Renal cortex interstitium (tissue), 11 donors: ENCODE measurements around the gene C16orf89. TPM values are rescaled to one million over a fixed set of nuclear protein-coding genes. Genes with fewer than 3 reads are reported as not detected.
"Not testable (repeated sequence)": the region's sequence is repeated elsewhere in the genome, so short reads cannot be mapped to it uniquely, and the experiment has no call there.

Experiments
- DNase-seq, 11 donors: peaks; one replicate each; pipeline ENCODE4 v3.0.0-alpha.2; 2013; ENCODE audit warnings: low read depth in 9 of 11, low spot score in 4 of 11; ENCODE audit errors: extremely low read depth in 1 of 11
- polyA plus RNA-seq, 3 donors: library from polyadenylated mRNA; unstranded; fragments of 120-200 nt; gene quantifications; one replicate each; pipeline ENCODE4 v1.2.1, GENCODE V29; 2013; ENCODE audit not compliant: insufficient read length in 3 of 3

C16orf89 gene
- polyA plus RNA-seq, 3 donors, result 4.3 to 9.3 (median 7.5) TPM

DNA sequence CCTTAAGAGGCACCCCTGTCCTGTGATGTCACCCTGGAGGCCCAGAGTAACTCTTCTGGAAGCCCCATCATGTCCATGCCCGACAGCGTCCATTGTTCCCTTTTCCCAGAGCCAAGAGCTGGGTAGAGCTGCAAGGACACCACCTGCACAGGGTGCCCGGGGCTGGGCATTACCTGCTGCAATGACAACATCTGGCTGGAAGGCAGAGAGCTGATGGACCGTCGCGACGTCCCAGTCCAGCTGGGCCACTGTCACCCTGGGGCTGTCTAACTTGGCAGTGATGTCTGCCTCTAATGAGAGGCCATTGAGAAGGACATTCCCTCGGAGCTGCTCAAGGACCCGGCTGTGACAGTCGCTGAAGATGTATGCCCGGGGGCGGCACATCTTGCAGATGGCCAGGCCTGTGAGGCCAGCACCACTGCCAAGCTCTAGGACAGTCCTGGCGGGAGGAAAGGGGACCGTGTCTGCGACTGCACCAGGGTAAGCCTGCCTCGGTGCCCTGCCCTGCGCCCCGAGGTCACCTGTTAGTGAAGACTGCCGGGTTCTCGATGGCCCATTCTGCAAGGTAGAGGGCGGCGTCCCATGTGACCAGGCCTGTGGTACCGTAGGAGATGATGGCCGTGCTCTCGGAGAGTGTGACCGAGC, 24.3 kb upstream of the C16orf89 start:
- DNase-seq, result not testable (repeated sequence)

DNA sequence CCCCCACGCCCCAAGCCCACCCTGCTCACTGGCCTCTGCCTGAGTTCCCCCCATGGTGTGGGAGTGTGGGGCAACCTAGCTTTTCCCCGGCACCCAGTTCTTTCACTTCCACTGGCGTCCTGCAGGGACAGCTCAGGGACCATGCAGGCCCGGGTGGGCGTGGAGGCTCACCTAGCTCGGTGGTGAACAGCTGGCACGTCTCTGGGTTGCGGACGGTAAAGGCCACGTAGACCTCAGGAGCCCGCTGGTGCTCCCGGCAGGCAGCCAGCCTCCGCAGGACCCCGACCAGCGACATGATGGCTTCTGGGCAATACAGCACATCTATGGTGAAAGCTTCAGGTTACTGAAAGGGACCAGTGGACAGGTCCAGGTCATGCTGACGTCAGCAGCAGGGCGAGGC, 23.2 kb upstream of the C16orf89 start:
- not testable (repeated sequence) for DNase-seq

DNA sequence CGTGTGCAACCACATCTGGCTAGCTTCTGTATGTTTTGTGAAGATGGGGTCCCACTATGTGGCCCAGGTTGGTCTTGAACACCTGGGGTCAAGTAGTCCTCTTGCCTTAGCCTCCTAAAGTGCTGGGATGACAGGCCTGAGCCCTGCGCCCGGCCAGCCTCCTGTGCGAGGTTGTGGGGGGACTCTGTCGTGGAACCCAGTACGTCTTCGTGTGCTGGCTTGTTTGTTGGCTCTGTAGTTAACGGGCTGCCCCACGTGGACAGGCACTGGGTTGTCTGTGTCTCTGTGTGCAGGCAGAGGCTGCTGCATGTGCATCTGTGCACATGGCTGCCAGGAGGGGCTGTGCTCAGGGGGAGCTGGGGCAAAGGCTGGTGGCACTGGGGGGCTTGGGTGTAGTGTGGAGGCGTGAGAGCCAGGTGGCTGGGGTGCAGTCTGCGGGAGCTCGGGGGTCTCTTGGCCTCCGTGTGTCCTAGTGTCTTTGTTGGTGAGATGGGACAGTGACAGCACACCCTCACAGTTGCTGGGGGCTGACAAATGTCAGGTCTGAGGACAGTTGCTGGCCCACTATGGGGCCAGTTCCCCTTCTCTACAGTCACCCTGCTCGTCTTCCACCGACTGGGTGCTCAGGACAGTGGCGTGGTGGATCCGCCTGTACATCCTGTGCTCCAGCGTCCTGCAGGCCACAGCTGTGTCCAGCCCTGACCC, 22.5 kb upstream of the C16orf89 start:
- DNase-seq, result not testable (repeated sequence)

DNA sequence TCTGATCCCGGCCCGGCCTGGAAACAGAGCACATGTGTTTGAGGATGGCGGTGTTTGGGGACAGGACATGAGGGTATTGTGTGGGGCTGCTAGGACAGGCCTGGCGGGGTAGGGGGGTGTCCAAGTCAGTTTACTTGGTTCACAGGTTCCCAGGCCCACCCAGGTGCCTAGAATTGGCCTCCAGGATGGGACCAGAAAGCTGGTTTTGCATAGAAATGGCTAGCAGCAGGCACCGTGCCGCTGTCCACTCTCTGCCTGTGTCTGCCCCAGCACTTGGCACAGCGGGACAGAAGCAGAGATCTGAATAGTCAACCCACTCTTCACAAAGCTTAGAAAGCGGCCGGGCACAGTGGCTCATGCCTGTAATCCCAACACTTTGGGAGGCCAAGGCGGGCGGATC, 20.0 kb upstream of the C16orf89 start:
- not testable (repeated sequence) for DNase-seq

DNA sequence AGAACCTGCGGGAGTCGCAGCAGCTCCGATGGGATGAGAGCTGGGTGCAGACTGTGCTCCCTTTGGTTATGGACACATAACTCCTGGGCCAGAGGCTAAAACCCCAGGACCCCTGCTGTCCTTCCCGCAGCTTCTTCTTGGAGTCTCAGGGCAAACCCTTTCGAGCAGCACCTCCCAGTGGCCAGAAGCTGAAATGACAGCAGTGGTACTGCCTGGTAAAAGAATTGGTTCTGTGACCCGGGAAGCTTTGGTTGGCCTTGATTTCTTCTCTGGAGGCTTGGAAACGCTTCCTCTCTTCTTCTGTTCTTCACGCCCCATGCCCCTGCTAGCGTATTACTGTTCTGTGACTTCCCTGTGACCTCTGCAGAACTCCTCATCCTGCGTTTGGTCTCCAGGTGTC, 19.0 kb upstream of the C16orf89 start:
- not testable (repeated sequence) for DNase-seq

GRCh38 chr16:5084099-5084731, 18.5 kb upstream of the C16orf89 start:
- DNase-seq, result not testable (repeated sequence)

GRCh38 chr16:5083646-5084045, 17.9 kb upstream of the C16orf89 start:
- not testable (repeated sequence) for DNase-seq

DNA sequence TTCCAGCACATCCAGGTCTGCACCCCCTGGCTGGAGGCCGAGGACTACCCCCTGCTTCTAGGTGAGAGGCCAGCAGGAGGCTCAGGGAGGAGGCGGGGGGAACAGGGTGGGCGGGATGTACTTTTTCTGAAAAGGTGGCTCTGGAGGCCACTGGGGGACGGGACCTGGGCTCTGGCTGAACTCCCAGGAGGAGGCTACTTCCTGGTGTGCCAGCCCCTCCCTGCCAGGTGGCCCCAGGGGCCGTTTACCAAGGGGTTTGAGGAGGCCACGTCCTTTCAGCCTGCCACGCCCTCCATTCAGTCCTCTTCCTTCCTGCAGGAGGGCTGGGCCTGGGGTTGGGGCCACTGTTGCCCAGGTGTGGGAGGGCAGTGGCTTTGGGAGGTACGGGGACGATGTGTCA, 15.2 kb upstream of the C16orf89 start:
- not testable (repeated sequence) for DNase-seq

DNA sequence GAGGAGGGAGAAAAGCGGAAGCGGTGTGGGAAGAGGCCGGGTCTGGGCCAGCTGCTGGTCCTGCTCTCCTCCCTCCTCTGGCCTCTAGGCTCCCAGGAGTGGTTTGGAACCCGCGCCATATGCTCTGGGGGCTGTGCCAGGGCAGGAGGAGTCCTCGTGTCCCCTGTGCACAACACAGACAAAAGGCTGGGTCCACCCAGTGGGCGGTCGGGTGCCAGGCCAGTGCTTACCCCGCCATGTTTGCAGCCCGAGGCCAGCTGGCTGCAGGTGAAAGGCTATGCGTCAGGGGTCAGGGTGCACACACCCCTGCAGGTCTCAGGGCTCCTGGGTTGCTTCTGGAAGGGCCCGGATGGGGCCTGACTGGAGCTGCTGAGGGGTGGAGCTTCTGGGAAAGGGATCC, 14.7 kb upstream of the C16orf89 start:
- DNase-seq, result not testable (repeated sequence)

GRCh38 chr16:5078626-5079025, 12.9 kb upstream of the C16orf89 start:
- no peak for DNase-seq

- no peak for DNase-seq
These were observed 11.5 kb upstream of the C16orf89 start for GRCh38 chr16:5077304-5077703.

GRCh38 chr16:5075637-5076036, 9.9 kb upstream of the C16orf89 start:
- DNase-seq, result no peak

DNA sequence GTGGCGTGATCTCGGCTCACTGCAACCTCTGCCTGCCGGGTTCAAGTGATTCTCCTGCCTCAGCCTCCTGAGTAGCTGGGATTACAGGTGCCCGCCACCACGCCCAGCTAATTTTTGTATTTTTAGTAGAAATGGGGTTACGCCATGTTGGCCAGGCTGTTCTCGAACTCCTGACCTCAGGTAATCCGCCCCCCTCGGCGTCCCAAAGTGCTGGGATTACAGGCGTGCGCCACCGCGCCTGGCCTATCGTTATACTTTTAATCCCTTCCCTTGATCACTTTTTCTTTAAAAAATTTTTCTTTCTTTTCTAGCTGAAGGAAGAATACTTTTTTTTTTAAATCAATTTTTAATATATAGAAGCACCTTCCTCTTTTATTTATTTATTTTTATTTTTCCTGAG, 8.0 kb upstream of the C16orf89 start:
- DNase-seq, result not testable (repeated sequence)

DNA sequence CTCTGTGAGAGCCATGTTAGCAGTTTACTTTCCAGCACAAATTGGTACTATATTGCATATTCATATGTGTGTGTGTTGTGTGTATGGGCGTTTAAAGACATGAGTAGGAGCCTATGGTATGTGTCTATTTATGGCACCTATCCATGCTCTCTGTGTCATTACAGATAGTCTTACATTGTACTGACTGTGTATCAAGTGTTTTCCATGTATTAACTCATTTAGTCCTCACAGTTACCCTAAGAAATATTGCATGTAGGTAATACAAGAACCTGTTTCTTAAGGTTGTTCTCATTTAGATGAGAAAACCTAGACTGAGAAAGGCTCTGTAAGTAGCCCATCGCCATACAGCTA, 7.5 kb upstream of the C16orf89 start:
- DNase-seq, result no peak

- DNase-seq, result no peak
These were observed 6.8 kb upstream of the C16orf89 start for GRCh38 chr16:5072334-5073278.

- peak; percentile 66 to 88 (median 83) for DNase-seq
These were observed 6.1 kb upstream of the C16orf89 start, which contains the start of gene ALG1 for GRCh38 chr16:5071681-5072333. Gene ALG1 (plus strand): TSS chr16:5071843. CDS start chr16:5071850, 7 bp downstream.

GRCh38 chr16:5071341-5071680, 5.6 kb upstream of the C16orf89 start:
- DNase-seq, result no peak

DNA sequence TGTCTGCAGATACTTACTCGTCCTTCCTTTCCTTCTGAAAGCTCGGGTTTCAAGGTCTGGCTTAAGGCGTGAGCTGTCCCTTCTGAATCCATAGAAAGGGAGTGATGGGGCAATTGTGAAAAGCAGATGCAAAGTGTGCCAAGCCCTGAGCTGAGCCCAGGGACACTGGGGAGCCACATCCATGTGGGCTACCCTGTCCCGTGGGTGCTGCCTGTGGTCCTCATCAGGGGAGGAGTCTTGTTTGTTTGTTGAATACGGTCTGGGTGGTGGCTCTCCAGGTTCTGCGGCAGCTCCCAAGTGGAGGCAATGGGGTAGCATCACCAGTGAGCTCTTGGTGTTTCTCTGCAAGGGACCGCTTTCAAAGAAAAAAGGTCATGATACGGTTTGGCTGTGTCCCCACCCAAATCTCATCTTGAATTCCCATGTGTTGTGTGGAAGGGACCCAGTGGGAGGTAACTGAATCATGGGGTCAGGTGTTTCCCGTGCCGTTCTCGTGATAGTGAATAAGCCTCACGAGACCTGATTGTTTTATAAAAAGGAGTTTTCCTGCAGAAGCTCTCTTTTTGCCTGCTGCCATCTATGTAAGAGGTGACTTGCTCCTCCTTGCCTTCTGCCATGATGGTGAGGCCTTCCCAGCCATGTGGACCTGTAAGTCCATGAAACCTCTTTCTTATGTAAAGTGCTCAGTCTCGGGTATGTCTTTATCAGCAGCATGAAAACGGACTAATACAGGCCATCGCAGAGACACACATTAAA, 4.9 kb upstream of the C16orf89 start:
- no peak for DNase-seq
